GM21423 (cell line): Measurements from ENCODE around the gene ATG7.

Experiments used
- ATAC-seq: cut with Tn5 transposase; IDR thresholded peaks from one replicate; pipeline ENCODE4 v1.9.1; 2021; ENCODE audit warnings: mild to moderate bottlenecking, moderate library complexity; ENCODE audit not compliant: unreplicated experiment

ATG7 gene

DNA sequence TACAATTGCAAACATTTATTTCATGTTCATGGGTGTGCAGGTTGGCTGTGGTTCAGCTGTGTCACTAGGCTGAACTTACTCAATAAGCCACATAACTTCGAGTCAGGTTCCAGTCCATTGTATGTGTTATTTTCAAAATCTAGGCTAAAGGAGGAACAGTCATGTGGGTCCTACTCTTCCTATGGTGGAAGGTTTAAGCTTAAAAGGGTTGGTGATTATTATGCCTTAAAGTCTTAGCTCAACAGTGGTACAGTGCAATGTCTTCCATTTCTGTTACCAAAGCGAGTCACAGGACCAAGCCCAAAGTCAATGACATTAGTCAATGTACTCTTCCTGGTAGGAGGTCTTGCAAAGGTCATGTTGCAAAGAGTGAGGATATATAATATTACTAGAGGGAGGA lies 78.2 kb downstream of the ATG7 start:
- no peak for ATAC-seq

- no peak for ATAC-seq
Measured at GRCh38 chr3:11351451-11351850, 79.3 kb downstream of the ATG7 start.

GRCh38 chr3:11356269-11356668 lies 84.1 kb downstream of the ATG7 start:
- ATAC-seq: no peak

DNA sequence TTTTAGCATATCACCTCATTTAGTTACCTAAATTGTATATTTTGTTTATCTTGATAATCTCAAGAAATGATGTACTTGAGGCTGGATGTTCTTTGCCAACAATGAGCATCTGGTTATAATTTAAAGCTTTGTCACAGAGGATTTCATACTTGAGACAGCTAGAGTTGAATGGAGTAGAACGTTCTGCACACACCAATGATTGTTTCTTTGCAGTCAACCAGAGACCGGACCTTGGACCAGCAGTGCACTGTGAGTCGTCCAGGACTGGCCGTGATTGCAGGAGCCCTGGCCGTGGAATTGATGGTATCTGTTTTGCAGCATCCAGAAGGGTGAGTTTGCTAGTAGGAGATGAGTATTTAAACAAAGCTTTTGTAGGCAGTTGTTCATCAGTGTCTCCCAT lies 90.4 kb downstream of the ATG7 start:
- no peak for ATAC-seq

DNA sequence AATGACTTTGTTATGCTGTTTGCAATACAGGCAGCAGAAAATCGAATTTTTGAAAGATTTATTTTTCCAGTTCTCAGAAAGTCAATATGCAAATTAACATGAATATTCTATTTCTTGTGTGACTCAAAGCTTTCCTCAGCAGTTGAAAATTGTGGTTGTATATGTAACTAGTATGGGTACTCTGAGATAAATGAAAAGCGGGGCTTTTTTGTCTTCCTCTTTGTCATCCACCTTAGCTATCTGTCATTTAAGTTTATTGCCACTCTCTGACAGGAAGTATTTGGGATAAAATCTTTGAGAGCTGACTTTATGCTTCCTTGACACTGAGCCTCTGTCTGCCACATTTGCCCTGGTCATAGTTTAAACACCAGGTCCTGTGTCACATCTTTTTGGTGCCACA lies 91.5 kb downstream of the ATG7 start:
- no peak for ATAC-seq

DNA sequence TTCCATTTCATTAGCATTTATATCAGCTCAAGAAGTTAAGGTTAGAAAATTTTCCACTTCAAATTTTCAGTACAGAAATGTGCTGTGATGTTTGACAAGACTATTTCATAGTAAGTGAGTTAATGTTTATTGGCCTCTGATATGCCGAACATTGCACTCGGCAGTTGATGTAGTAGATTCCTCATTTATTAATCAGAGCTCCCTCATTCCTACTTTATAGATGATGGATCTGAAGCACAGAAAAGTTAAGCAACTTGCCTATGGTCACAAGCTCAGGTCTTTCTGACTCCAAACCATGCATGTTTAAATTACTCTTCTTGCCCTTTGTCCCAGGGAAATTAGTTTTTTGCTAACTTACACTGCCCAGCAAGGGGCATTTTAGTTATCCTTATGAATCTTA lies 92.0 kb downstream of the ATG7 start:
- no peak for ATAC-seq

DNA sequence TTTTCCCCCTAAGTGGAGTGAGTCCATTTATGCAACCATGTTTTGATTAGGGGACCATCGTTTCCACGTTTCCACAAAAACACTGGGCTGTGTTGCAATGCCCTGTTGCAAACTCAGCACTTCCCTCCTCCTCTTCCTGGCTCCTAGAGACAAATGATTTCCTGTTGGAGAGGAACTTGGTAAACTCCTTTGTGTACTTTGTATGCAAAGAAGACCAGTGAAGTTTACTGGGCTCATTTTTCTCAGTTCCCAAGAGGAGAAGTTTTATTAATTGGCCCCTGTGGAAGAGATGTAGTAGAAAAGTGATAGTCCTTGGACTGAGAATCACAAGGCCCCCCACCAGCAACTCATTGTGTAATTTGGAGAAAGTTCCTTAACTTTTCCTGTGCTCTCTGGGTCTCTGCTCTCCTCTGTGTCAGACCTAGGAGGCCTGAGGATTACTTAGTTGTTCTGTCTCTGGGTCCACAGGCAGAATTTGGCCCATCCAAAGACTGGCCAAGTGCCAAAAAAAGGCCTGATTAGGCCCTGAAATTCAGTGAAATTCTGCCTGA lies 95.0 kb downstream of the ATG7 start:
- no peak for ATAC-seq

- ATAC-seq: no peak
Measured at GRCh38 chr3:11370191-11370590, 98.0 kb downstream of the ATG7 start.

- no peak for ATAC-seq
Measured at GRCh38 chr3:11370966-11371365, 98.8 kb downstream of the ATG7 start.

DNA sequence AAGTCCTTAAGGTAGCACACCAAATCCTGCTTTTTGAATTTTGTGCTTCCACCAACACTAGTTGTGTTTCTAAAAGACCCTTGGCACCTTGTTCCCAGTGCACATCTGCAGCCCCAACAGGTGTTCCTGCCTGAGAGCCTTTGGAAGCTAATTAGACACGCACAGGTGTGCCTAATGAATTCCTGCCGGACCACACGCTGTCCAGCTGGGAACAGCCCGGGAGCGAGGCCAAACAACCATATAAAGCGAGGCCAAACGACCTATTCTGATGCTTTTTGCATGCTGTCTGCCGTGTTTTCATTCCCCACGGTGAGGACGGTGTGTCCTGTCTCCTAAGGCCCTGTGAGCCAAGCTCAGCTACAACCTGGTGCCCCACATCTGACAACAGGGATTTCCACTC lies 99.5 kb downstream of the ATG7 start:
- no peak for ATAC-seq

GRCh38 chr3:11373235-11373634 lies 101.0 kb downstream of the ATG7 start:
- ATAC-seq: no peak

DNA sequence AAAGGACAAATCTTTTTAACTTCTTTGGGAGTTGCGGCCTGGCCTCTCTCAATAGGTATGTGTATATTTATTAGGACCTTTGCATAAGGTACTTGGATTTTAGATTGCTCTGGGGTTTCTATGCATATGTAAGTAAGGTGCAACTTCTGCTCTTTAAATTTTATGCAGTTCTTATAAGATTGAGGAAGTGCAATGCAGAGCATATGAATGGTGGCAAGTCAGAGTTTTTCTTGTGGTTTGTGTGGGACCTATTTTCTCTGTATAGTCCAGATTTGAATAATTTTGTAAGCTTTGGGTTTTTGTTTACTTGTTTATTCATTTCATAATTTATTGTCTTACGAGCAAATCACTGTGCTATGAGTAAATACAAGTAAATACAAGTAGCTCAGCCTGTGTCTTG lies 101.5 kb downstream of the ATG7 start:
- no peak for ATAC-seq

GRCh38 chr3:11375333-11376088 lies 103.3 kb downstream of the ATG7 start:
- ATAC-seq: no peak

GRCh38 chr3:11377719-11378118 lies 105.5 kb downstream of the ATG7 start:
- ATAC-seq: no peak

GRCh38 chr3:11379238-11379823 lies 107.1 kb downstream of the ATG7 start:
- no peak for ATAC-seq

DNA sequence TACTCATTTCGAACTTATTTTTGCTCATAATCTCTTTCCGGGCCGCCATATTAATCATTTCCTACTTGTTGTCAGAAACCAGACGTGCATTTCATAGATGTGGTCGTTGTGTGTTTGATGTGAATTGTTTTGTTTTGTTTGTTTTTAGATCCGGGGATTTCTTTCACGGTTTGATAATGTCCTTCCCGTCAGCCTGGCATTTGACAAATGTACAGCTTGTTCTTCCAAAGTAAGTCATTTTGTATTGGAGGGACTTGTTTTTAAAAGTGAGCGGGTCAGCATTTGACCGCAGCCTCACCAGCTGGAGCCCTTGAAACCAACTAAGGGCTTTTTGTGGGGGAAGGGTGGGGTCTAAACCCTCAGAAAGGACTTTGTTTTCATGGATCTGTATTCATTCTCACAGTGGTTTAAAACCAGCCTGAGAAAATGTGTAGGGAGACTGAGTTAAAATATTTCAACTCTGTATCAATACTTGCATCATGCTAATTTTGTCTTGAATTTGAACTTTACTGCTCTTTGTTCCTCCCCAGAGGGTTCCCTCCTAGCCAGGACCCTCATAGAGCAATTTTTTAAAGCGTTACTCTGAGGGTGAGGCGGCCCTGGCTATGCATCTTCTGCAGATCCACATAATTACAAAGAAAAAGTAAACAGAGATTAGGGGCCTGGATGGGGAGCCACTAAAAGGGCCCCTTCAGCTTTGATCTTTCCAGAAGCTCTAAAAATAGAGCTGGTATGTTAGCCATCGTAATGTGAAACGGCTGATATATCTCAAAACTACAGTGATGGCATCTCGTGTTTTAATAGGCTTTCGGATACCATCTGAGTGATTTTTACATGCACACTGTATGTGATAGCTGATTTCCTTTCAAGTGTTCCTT lies 107.9 kb downstream of the ATG7 start:
- ATAC-seq: no peak

DNA sequence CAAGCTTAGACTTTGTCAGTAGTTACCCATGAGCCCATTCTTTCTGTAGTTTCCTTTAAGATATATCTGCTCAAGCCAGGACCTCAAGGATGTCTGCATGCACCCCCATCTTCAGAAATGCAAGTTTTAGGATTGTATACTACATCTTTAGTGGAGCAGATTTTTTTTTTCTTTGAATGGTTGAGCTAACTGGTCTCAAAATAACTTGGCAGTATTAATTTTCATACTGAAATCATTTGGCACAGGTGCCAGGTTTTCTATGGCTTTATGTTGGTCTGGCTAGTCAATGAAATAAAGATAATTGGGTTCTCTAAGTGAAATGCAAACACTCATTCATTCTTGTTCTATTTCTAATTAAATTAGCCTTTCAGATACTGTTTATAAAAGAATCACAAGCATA lies 108.9 kb downstream of the ATG7 start:
- no peak for ATAC-seq

DNA sequence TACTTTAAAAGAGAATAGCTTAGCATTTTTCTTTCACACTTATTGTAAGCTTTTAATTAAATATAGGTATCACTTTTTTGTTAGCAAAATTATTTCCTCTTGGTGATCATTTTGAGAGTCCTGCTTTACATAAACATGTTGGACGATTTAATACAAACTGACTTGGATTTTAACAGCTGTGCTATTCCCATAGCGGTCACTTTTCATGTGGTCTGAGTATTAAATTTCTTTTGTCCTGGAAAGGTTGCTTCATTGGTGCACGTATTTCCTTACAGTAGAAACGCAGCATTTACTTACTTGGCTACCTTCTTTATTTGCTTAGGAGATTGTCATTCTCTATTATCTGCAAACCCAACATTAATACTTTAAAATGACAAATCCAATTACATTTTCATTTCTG lies 109.4 kb downstream of the ATG7 start:
- ATAC-seq: no peak

GRCh38 chr3:11382146-11382745 lies 110.0 kb downstream of the ATG7 start:
- no peak for ATAC-seq

GRCh38 chr3:11384074-11384473 lies 111.9 kb downstream of the ATG7 start:
- no peak for ATAC-seq

GRCh38 chr3:11385326-11385725 lies 113.1 kb downstream of the ATG7 start:
- ATAC-seq: no peak
